Endodermal cell (in vitro differentiated cells): ENCODE measurements around the gene FRMPD2. TPM values are rescaled to one million over a fixed set of nuclear protein-coding genes. Genes with fewer than 3 reads are reported as not detected.

Experiments
- DNase-seq: peaks from one replicate; pipeline ENCODE4 v3.0.0-alpha.2; 2017
- H3K27ac ChIP-seq: 2 replicates; pipeline ENCODE4 v1.5.1; 2013; ENCODE audit warnings: mild to moderate bottlenecking, low read depth, low read length, moderate library complexity
- H3K27me3 ChIP-seq: 2 replicates; pipeline ENCODE4 v1.6.1; 2013; ENCODE audit warnings: mild to moderate bottlenecking, low read length, moderate library complexity; ENCODE audit not compliant: insufficient read depth, control insufficient read depth, poor library complexity, severe bottlenecking
- H3K36me3 ChIP-seq: 2 replicates; pipeline ENCODE4 v1.7.0; 2013; ENCODE audit warnings: mild to moderate bottlenecking, low read length, moderate library complexity; ENCODE audit not compliant: control insufficient read depth, insufficient read depth
- H3K4me1 ChIP-seq: one replicate; pipeline ENCODE4 v1.7.0; 2013; ENCODE audit warnings: low read length; ENCODE audit not compliant: control insufficient read depth, insufficient read depth
- H3K4me3 ChIP-seq: 2 replicates; pipeline ENCODE4 v1.5.1; 2013; ENCODE audit warnings: mild to moderate bottlenecking, low read length, moderate library complexity
- H3K9ac ChIP-seq: 2 replicates; pipeline ENCODE4 v1.6.1; 2013; ENCODE audit warnings: mild to moderate bottlenecking, low read length, moderate library complexity; ENCODE audit not compliant: poor library complexity, severe bottlenecking; ENCODE audit errors: extremely low read depth
- H3K9me3 ChIP-seq: 2 replicates; pipeline ENCODE4 v1.6.1; 2013; ENCODE audit warnings: mild to moderate bottlenecking, low read length, moderate library complexity; ENCODE audit not compliant: control insufficient read depth
- H3K27ac Mint-ChIP-seq: 2 replicates; pipeline ENCODE4 v1.8.0; 2020; ENCODE audit warnings: mixed read lengths
- H3K27me3 Mint-ChIP-seq: 2 replicates; pipeline ENCODE4 v1.8.0; 2021; ENCODE audit warnings: mild to moderate bottlenecking, mixed read lengths; ENCODE audit not compliant: insufficient read depth
- H3K36me3 Mint-ChIP-seq: 2 replicates; pipeline ENCODE4 v1.8.0; 2020; ENCODE audit warnings: low read depth, mixed read lengths
- H3K4me1 Mint-ChIP-seq: 2 replicates; pipeline ENCODE4 v1.8.0; 2020; ENCODE audit warnings: mixed read lengths
- H3K4me3 Mint-ChIP-seq: 2 replicates; pipeline ENCODE4 v1.8.0; 2020; ENCODE audit warnings: mild to moderate bottlenecking, moderate library complexity, mixed read lengths
- H3K9me3 Mint-ChIP-seq: 2 replicates; pipeline ENCODE4 v1.8.0; 2020; ENCODE audit warnings: mild to moderate bottlenecking, mixed read lengths
- WGBS, 2 experiments: methylation state at CpG; one replicate each; pipeline versions ENCODE4 v1.1.5 to v1.1.7; 2013; ENCODE audit warnings: missing lambda C conversion rate in 2 of 2, mixed read lengths in 1 of 2; ENCODE audit not compliant: insufficient coverage in 1 of 2, insufficient read length in 1 of 2; 5-methylcytosine and 5-hydroxymethylcytosine counted together
- total RNA-seq, 2 donors: library from RNA; stranded (reverse); fragmentation: NEBNext Ultra II Directional in 1 of 2; extraction: Animal tissue kit (Norgen Biotek cat#: 25700) in 1 of 2; gene quantifications; 2 replicates in 1 of 2; 3 replicates in 1 of 2; pipeline ENCODE4 v1.2.1, GENCODE V29; 2021
- TF ChIP-seq, protein P1 (sequence below): fragments of 200-600 bp; sonication (generic); conservative IDR thresholded peaks from 2 replicates; pipeline ENCODE4 v1.5.0; 2021; ENCODE audit warnings: antibody characterized with exemption, mild to moderate bottlenecking

FRMPD2 gene
- total RNA-seq, 2 donors from 2014 or later: 0.44 to 1.5 TPM

DNA sequence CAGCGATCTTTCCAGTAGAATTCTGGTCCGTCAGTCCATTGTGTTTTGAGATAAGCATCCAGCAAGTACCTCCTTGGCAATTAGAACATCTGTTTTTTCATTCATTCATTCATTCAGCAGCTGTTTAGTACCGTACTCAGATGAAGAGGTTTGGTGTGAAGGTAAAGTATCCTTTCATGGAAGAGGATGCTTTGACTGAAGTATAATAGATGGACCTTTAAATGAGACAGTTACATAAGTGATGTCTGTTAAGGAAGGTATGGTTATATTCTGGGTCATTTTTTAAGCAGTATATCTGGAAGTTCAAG lies 33.2 kb upstream of the FRMPD2 start:
- no peak overlapping the region for H3K27ac ChIP-seq
- H3K27me3 ChIP-seq: peaks cover 21% of the 10 kb centered on the region
- TF ChIP-seq, protein P1, sequence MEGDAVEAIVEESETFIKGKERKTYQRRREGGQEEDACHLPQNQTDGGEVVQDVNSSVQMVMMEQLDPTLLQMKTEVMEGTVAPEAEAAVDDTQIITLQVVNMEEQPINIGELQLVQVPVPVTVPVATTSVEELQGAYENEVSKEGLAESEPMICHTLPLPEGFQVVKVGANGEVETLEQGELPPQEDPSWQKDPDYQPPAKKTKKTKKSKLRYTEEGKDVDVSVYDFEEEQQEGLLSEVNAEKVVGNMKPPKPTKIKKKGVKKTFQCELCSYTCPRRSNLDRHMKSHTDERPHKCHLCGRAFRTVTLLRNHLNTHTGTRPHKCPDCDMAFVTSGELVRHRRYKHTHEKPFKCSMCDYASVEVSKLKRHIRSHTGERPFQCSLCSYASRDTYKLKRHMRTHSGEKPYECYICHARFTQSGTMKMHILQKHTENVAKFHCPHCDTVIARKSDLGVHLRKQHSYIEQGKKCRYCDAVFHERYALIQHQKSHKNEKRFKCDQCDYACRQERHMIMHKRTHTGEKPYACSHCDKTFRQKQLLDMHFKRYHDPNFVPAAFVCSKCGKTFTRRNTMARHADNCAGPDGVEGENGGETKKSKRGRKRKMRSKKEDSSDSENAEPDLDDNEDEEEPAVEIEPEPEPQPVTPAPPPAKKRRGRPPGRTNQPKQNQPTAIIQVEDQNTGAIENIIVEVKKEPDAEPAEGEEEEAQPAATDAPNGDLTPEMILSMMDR: no peak
- peak overlapping the region; percentile 83 for H3K9ac ChIP-seq
- H3K4me1 Mint-ChIP-seq: peaks cover 21% of the 10 kb centered on the region
- H3K36me3 Mint-ChIP-seq: no peaks in the 10 kb centered on the region
- H3K9me3 ChIP-seq: no peaks in the 10 kb centered on the region
- peak overlapping the region; percentile 17 for H3K27ac Mint-ChIP-seq
- no peaks in the 10 kb centered on the region for H3K9me3 Mint-ChIP-seq
- no peak for DNase-seq
- H3K4me3 ChIP-seq: peak overlapping the region; percentile 94
- 26 to 45% methylated on average over 2 to 3 of the region's 3 CpGs for WGBS, 2 experiments
- H3K4me3 Mint-ChIP-seq: peak overlapping the region; percentile 82
- H3K27me3 Mint-ChIP-seq: peaks cover 24% of the 10 kb centered on the region
- H3K36me3 ChIP-seq: no peaks in the 10 kb centered on the region
- H3K4me1 ChIP-seq: no peaks in the 10 kb centered on the region

DNA sequence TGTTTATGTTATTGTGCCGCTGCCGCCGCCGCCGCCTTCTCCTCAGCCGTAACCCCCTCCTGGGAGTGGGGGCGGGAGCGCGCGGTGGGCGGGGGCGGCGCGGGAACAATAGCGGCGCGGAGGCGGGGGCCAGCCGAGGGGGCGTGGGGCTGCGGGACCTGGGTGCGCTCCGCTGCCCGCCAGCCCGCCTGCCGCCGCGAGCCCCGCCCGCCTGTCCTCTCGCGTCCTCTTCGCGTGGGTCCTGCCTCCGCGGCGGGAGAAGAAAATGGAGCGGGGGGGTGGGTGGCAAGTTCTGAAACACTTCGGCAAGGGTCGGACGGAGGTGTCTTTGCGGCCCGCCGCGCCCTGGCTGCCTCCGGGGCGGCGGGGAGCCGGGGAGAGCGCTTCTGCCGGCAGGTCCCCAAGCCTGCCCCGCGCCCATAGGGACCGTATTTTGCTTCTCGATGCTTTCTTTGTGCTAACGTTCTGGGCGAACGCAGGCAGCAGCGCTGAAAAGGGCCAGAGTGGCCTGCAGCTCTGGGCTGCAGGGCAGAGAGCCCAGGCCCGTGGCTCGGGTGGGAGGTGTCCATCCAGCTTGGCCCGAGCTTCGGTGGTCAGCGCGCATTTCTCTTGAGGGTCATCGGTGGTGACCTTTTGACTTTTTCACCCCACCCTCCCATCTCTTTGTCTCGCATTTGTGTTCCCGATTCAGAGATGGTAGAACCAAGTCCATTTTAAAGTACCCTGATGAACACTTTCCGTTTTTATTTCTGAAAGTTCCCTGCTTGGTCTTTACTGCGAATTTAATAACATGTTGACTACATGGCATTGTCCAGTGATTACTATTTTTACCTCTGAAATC lies 32.6 kb upstream of the FRMPD2 start:
- Histone ChIP-seq H3K4me1 (no peaks in the 10 kb centered on the region), H3K9ac (peak overlapping the region; percentile 83), H3K36me3 (no peaks in the 10 kb centered on the region), H3K4me3 (peak overlapping the region; percentile 94), H3K27me3 (peaks cover 21% of the 10 kb centered on the region), H3K27ac (peak overlapping the region; percentile 93), H3K9me3 (no peaks in the 10 kb centered on the region)
- peaks cover 26% of the 10 kb centered on the region for H3K27me3 Mint-ChIP-seq
- peak overlapping the region; percentile 89 for H3K27ac Mint-ChIP-seq
- H3K4me3 Mint-ChIP-seq: peak overlapping the region; percentile 82
- no peaks in the 10 kb centered on the region for H3K36me3 Mint-ChIP-seq
- 0 to 1% methylated on average over 22 to 70 of the region's 70 CpGs for WGBS, 2 experiments
- TF ChIP-seq, protein P1: no peak
- no peak for DNase-seq
- no peaks in the 10 kb centered on the region for H3K9me3 Mint-ChIP-seq
- H3K4me1 Mint-ChIP-seq: peaks cover 18% of the 10 kb centered on the region

DNA sequence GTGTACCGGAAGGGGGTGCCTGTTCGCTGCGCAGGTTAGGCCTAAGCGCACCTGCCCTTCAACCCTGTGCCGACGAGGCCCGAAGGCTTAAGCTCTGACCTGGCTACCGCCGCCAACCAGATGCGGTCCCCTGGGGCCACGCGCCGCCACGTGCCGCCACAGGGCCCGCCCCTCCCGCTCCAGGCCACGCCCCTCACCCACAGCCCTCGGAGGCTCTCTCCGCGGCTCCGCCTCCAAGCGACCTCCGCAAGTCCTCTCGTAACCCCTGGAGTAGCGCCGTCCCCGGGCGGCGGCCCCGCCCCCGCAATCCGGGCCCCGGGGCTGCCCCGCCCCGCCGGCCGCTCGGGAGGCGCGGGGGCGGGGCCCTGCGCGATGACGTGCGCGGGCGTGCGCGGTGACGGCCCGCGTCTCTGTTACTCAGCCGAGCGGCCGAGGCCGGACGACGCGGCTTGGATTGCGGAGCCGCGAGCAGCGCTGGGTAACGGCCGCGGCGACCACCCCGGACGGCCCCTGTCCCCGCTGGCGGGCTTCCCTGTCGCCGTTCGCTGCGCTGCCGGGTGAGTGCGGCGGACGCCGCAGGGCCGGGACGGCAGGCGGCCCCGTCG lies 31.9 kb upstream of the FRMPD2 start, which contains the start of gene MAPK8:
Gene MAPK8 (plus strand): TSS at position 413 of the 605 bp plus-strand sequence. CDS start 94,984 bp downstream, outside the sequence.
- peak; percentile 99 for DNase-seq
- no peaks in the 10 kb centered on the region for H3K36me3 Mint-ChIP-seq

More for the DNA sequence above, 31.9 kb upstream of the FRMPD2 start, which contains the start of gene MAPK8:
- 1 to 10% methylated on average over 8 to 86 of the region's 86 CpGs for WGBS, 2 experiments
- peaks cover 17% of the 10 kb centered on the region for H3K4me1 Mint-ChIP-seq
- Histone ChIP-seq H3K4me3 (peak within 1 kb of the TSS; percentile 94), H3K36me3 (no peaks in the 10 kb centered on the region), H3K4me1 (no peaks in the 10 kb centered on the region), H3K27me3 (peaks cover 21% of the 10 kb centered on the region), H3K9ac (peak within 1 kb of the TSS; percentile 83), H3K27ac (peak within 1 kb of the TSS; percentile 93), H3K9me3 (no peaks in the 10 kb centered on the region)
- TF ChIP-seq, protein P1: peak; percentile 19
- no peaks in the 10 kb centered on the region for H3K9me3 Mint-ChIP-seq
- peak within 1 kb of the TSS; percentile 82 for H3K4me3 Mint-ChIP-seq
- peak within 1 kb of the TSS; percentile 89 for H3K27ac Mint-ChIP-seq
- H3K27me3 Mint-ChIP-seq: peaks cover 26% of the 10 kb centered on the region
